Measurements from ENCODE around the gene SLC5A2. TPM values are rescaled to one million over a fixed set of nuclear protein-coding genes. Genes with fewer than 3 reads are reported as not detected.
"Not testable (repeated sequence)": the region's sequence is repeated elsewhere in the genome, so short reads cannot be mapped to it uniquely, and the experiment has no call there.

SLC5A2 gene
- total RNA-seq, 1 donor: not detected

- no peak for DNase-seq (ENCODE audit: insufficient read length, low spot score, missing footprints)
- no peak overlapping the region for H3K27ac ChIP-seq (ENCODE audit: low read depth, low read length)
- H2AFZ ChIP-seq (ENCODE audit: low read length): no peak overlapping the region
- H3K79me2 ChIP-seq (ENCODE audit: insufficient read depth, low read length): no peaks in the 10 kb centered on the region
- no peaks in the 10 kb centered on the region for H3K36me3 ChIP-seq (ENCODE audit: insufficient read depth, low read length)
- TF ChIP-seq CTCF (IDR thresholded peaks at IDR 0.05; ENCODE audit: extremely low read depth, low read depth, low read length): no peak
- peaks cover 3% of the 10 kb centered on the region for H3K27me3 ChIP-seq (ENCODE audit: insufficient read depth, low read length)
- no peaks in the 10 kb centered on the region for H3K9me3 ChIP-seq (ENCODE audit: low read depth, low read length)
- no peak overlapping the region for H3K4me3 ChIP-seq (ENCODE audit: insufficient read depth, low read length)
- no peaks in the 10 kb centered on the region for H4K20me1 ChIP-seq (ENCODE audit: insufficient read depth, low read length)
- no peak overlapping the region for H3K4me2 ChIP-seq (ENCODE audit: insufficient read depth, low read length)
- no peaks in the 10 kb centered on the region for H3K4me1 ChIP-seq (ENCODE audit: insufficient read depth, low read length)
These were observed 38.4 kb downstream of the SLC5A2 start for GRCh38 chr16:31521368-31521767.

GRCh38 chr16:31522071-31522470 is 39.1 kb downstream of the SLC5A2 start:
- Histone ChIP-seq H2AFZ (ENCODE audit: low read length) (no peak overlapping the region), H3K4me1 (ENCODE audit: insufficient read depth, low read length) (no peaks in the 10 kb centered on the region), H3K4me3 (ENCODE audit: insufficient read depth, low read length) (no peak overlapping the region), H3K79me2 (ENCODE audit: insufficient read depth, low read length) (no peaks in the 10 kb centered on the region), H3K36me3 (ENCODE audit: insufficient read depth, low read length) (no peaks in the 10 kb centered on the region), H3K9me3 (ENCODE audit: low read depth, low read length) (no peaks in the 10 kb centered on the region), H4K20me1 (ENCODE audit: insufficient read depth, low read length) (no peaks in the 10 kb centered on the region), H3K27ac (ENCODE audit: low read depth, low read length) (no peak overlapping the region), H3K27me3 (ENCODE audit: insufficient read depth, low read length) (peaks cover 3% of the 10 kb centered on the region), H3K4me2 (ENCODE audit: insufficient read depth, low read length) (no peak overlapping the region)
- no peak for TF ChIP-seq CTCF (IDR thresholded peaks at IDR 0.05; ENCODE audit: extremely low read depth, low read depth, low read length)
- DNase-seq (ENCODE audit: insufficient read length, low spot score, missing footprints): no peak

- H3K79me2 ChIP-seq (ENCODE audit: insufficient read depth, low read length); H2AFZ ChIP-seq (ENCODE audit: low read length); H3K4me1 ChIP-seq (ENCODE audit: insufficient read depth, low read length); H3K4me2 ChIP-seq (ENCODE audit: insufficient read depth, low read length); H4K20me1 ChIP-seq (ENCODE audit: insufficient read depth, low read length); DNase-seq (ENCODE audit: insufficient read length, low spot score, missing footprints); H3K4me3 ChIP-seq (ENCODE audit: insufficient read depth, low read length); H3K9me3 ChIP-seq (ENCODE audit: low read depth, low read length); H3K36me3 ChIP-seq (ENCODE audit: insufficient read depth, low read length); H3K27ac ChIP-seq (ENCODE audit: low read depth, low read length): not testable (repeated sequence)
- peaks cover 16% of the 10 kb centered on the region for H3K27me3 ChIP-seq (ENCODE audit: insufficient read depth, low read length)
These were observed 40.8 kb downstream of the SLC5A2 start for GRCh38 chr16:31523768-31524167.

GRCh38 chr16:31525113-31525512 is 42.2 kb downstream of the SLC5A2 start:
- no peaks in the 10 kb centered on the region for H3K79me2 ChIP-seq (ENCODE audit: insufficient read depth, low read length)
- no peak for DNase-seq (ENCODE audit: insufficient read length, low spot score, missing footprints)

More at GRCh38 chr16:31525113-31525512, 42.2 kb downstream of the SLC5A2 start:
- Histone ChIP-seq H3K27me3 (ENCODE audit: insufficient read depth, low read length) (peaks cover 27% of the 10 kb centered on the region), H3K36me3 (ENCODE audit: insufficient read depth, low read length) (no peaks in the 10 kb centered on the region), H3K4me1 (ENCODE audit: insufficient read depth, low read length) (no peaks in the 10 kb centered on the region), H3K4me3 (ENCODE audit: insufficient read depth, low read length) (no peak overlapping the region), H3K4me2 (ENCODE audit: insufficient read depth, low read length) (no peak overlapping the region), H2AFZ (ENCODE audit: low read length) (no peak overlapping the region), H4K20me1 (ENCODE audit: insufficient read depth, low read length) (no peaks in the 10 kb centered on the region), H3K9me3 (ENCODE audit: low read depth, low read length) (no peaks in the 10 kb centered on the region), H3K27ac (ENCODE audit: low read depth, low read length) (no peak overlapping the region)
- TF ChIP-seq CTCF (IDR thresholded peaks at IDR 0.05; ENCODE audit: extremely low read depth, low read depth, low read length): no peak
